ENCODE data around the gene GLA. TPM values are rescaled to one million over a fixed set of nuclear protein-coding genes. Genes with fewer than 3 reads are reported as not detected.

Gene GLA
- total RNA-seq, 3 donors from 2014 or later = 20.5 to 43.0 (median 31.5) TPM

GRCh38 chrX:101417981-101418841 lies 10.5 kb upstream of the GLA start:
- H3K4me1 ChIP-seq = no peaks in the 10 kb centered on the region
- no peaks in the 10 kb centered on the region for H3K36me3 ChIP-seq
- intact Hi-C loops (cut with DNase I; ENCODE audit: low total_unique reads) = no loop called here
- peaks cover 0 to 42% of the 10 kb centered on the region in 2 donors for H3K27me3 ChIP-seq
- no peak for TF ChIP-seq POLR2A (IDR thresholded peaks at IDR 0.05)
- no peak for TF ChIP-seq POLR2AphosphoS5 (IDR thresholded peaks at IDR 0.05)
- TF ChIP-seq CTCF (IDR thresholded peaks at IDR 0.05) = no peak
- H3K9me3 ChIP-seq = no peaks in the 10 kb centered on the region
- DNase-seq (ENCODE audit: low spot score in 2 of 2) = peak in 1 of 2 donors; percentile 53
- peak overlapping the region; percentile 59 to 77 (median 63) for H3K4me3 ChIP-seq
- peak overlapping the region; percentile 92 to 98 for H3K27ac ChIP-seq

- Histone ChIP-seq H3K9me3 (no peaks in the 10 kb centered on the region), H3K4me3 (no peak overlapping the region), H3K27ac (peak overlapping the region in 1 of 2 donors; percentile 98), H3K27me3 (peaks cover 0 to 49% of the 10 kb centered on the region in 2 donors), H3K36me3 (no peaks in the 10 kb centered on the region), H3K4me1 (no peaks in the 10 kb centered on the region)
- no peak for DNase-seq (ENCODE audit: low spot score in 2 of 2)
- TF ChIP-seq CTCF (IDR thresholded peaks at IDR 0.05) (no peak), POLR2A (IDR thresholded peaks at IDR 0.05) (no peak), POLR2AphosphoS5 (IDR thresholded peaks at IDR 0.05) (no peak)
- intact Hi-C loops (cut with DNase I; ENCODE audit: low total_unique reads) = no loop called here
These were observed 9.5 kb upstream of the GLA start for GRCh38 chrX:101417190-101417589.

- DNase-seq (ENCODE audit: low spot score in 2 of 2) = no peak
- no peak for TF ChIP-seq POLR2A (IDR thresholded peaks at IDR 0.05)
- H3K9me3 ChIP-seq = no peaks in the 10 kb centered on the region
- intact Hi-C loops (cut with DNase I; ENCODE audit: low total_unique reads) = no loop called here
- no peaks in the 10 kb centered on the region for H3K36me3 ChIP-seq
- peaks cover 0 to 54% of the 10 kb centered on the region in 2 donors for H3K27me3 ChIP-seq
- no peak overlapping the region for H3K4me3 ChIP-seq
- peak overlapping the region in 1 of 2 donors; percentile 73 for H3K27ac ChIP-seq
- H3K4me1 ChIP-seq = no peaks in the 10 kb centered on the region
These were observed 9.0 kb upstream of the GLA start for GRCh38 chrX:101416691-101417090.

GRCh38 chrX:101415180-101416145 lies 7.7 kb upstream of the GLA start:
- DNase-seq (ENCODE audit: low spot score in 2 of 2) = no peak
- no peak overlapping the region for H3K4me3 ChIP-seq
- no peaks in the 10 kb centered on the region for H3K9me3 ChIP-seq
- no peaks in the 10 kb centered on the region for H3K36me3 ChIP-seq
- H3K27me3 ChIP-seq = peaks cover 0 to 51% of the 10 kb centered on the region in 2 donors
- H3K4me1 ChIP-seq = no peaks in the 10 kb centered on the region
- TF ChIP-seq CTCF (IDR thresholded peaks at IDR 0.05) = peak; percentile 46 to 57 (median 52)
- no peak for TF ChIP-seq POLR2A (IDR thresholded peaks at IDR 0.05)
- intact Hi-C loops (cut with DNase I; ENCODE audit: low total_unique reads) = no loop called here
- H3K27ac ChIP-seq = peak overlapping the region; percentile 58 to 73

- H3K27ac ChIP-seq = no peak overlapping the region
- H3K27me3 ChIP-seq = peaks cover 0 to 25% of the 10 kb centered on the region in 2 donors
- no peaks in the 10 kb centered on the region for H3K4me1 ChIP-seq
- intact Hi-C loops (cut with DNase I; ENCODE audit: low total_unique reads) = no loop called here
- no peak overlapping the region for H3K4me3 ChIP-seq
- no peak for DNase-seq (ENCODE audit: low spot score in 2 of 2)
- no peaks in the 10 kb centered on the region for H3K36me3 ChIP-seq
- H3K9me3 ChIP-seq = no peaks in the 10 kb centered on the region
- no peak for TF ChIP-seq CTCF (IDR thresholded peaks at IDR 0.05)
- TF ChIP-seq POLR2A (IDR thresholded peaks at IDR 0.05) = no peak
- no peak for TF ChIP-seq POLR2AphosphoS5 (IDR thresholded peaks at IDR 0.05)
These were observed 4.3 kb upstream of the GLA start for GRCh38 chrX:101411984-101412383.
